Inflammatory macrophage treated with lipopolysaccharide for 1 hour (primary cell): ENCODE results near the gene CBL.
"Not testable (repeated sequence)": the region's sequence is repeated elsewhere in the genome, so short reads cannot be mapped to it uniquely, and the experiment has no call there.

Experiments
- DNase-seq, 2 donors: peaks; one replicate each; pipeline ENCODE4 v3.0.0-alpha.2; 2020 to 2022

The CBL gene

GRCh38 chr11:119218141-119218878, 12.2 kb downstream of the CBL start:
- DNase-seq: peak; percentile 16 to 40

- no peak for DNase-seq
Observed at GRCh38 chr11:119222308-119222707, 16.2 kb downstream of the CBL start.

DNA sequence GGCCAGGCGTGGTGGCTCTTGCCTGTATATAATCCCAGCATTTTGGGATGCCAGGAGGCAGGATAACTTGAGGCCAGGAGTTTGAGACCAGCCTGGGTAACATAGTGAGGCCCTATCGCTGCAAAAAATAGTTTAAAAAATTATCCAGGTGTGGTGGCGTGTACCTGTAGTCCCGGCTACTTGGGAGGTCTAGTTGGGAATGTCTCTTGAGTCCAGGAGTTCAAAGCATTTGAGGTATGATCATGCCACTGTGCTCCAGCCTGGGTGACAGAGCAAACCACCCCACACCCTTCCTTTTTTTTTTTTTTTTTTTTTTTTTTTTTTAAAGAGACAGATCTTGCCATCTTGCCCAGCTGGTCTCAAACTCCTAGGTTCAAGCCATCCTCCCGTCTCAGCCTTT, 16.8 kb downstream of the CBL start:
- no peak for DNase-seq

DNA sequence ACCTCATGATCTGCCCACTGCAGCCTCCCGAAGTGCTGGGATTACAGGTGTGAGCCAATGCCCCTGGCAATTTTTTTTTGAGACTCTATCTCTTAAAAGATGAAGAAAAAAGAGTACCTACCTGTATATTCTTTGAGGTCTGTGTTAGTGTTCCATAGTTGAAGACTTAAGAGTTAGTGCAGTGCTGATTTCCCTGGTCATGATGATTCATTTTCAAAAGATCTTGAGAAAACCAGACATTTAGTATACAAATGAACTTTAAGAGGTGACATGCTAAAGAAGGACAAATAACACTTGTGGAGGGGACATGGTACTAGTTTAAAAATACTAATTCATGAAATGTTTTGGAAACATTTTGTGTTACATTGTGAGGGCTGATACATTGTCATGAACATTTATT, 17.7 kb downstream of the CBL start:
- DNase-seq: no peak

DNA sequence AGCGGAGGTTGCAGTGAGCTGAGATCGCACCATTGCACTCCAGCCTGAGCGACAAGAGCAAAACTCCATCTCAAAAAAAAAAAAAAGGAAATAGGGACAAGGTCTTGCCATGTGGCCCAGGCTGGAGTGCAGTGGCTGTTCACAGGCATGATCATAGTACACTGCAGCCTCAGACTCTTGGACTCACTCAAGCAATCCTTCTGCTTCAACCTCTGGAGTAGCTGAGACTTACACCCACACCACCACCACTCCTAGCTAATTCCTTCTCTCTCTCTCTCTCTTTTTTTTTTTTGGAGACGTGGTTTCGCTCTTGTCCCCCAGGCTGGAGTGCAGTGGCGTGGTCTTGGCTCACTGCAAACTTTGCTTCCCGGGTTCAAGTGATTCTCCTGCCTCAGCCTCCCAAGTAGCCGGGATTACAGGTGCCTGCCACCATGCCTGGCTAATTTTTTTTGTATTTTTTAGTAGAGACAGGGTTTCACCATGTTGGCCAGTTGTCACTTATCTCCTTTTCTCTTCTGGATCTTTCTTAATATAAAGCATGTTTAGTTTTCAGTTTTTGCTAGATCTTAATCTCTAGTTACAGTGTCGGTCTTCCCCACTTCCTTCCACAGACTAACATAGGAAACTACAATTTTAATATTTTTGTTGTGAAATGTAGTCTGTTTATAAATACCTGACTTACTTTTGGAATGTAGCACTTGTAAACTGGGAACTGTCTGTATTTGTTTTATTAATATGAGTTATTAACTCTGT, 22.6 kb downstream of the CBL start:
- not testable (repeated sequence) for DNase-seq

GRCh38 chr11:119229288-119229672, 23.1 kb downstream of the CBL start:
- no peak for DNase-seq

DNA sequence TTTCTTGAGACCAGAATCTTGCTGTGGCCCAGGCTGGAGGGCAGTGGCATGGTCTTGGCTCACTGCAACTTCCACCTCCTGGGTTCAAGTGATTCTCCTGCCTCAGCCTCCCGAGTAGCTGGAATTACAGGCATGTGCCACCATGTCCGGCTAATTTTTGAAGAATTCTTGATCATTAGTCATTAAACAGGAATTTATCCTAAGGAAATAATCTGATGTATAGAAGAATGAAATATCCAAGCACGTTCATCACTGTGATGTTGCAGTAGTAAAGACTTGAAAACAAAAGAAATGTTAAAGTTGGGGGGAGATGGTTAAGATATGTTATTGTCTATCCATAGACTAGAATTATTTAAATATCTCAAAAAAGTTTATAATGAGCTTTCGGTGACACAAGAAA, 23.6 kb downstream of the CBL start:
- DNase-seq: no peak

- DNase-seq: no peak
Observed at GRCh38 chr11:119236490-119236889, 30.4 kb downstream of the CBL start.

DNA sequence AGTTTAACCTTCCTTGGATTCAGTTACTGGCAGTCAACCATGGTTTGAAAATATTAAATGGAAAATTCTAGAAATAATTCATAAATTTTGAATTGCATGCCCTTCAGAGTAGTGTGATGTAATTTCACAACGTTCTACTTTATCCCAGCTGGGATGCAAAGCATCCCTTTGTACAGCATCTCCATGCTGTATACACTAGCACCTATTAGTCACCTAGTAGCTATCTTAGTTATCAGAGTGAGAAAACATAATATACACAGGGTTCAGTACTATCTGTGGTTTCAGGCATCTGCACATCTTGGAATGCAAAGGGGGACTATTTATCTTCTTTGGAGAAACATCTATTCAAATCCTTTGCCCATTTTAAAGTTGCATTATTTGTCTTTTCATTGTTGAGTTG, 30.8 kb downstream of the CBL start:
- DNase-seq: no peak

DNA sequence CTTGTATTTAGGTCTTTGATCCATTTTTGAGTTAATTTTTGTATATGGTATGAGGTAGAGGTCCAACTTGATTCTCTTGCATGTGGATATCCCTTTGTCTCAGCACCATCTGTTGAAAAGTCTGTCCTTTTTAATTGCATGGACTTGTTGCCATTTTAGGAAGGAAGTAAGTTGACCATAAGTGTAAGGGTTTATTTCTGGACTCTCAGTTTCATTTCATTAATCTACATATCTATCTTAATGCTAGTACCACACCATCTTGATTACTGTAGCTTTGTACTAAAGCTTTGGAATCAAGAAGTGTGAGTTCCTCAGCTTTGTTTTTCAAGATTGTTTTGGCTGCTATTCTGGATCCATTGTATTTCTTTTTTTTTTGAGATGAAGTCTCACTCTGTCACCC, 31.4 kb downstream of the CBL start:
- no peak for DNase-seq

DNA sequence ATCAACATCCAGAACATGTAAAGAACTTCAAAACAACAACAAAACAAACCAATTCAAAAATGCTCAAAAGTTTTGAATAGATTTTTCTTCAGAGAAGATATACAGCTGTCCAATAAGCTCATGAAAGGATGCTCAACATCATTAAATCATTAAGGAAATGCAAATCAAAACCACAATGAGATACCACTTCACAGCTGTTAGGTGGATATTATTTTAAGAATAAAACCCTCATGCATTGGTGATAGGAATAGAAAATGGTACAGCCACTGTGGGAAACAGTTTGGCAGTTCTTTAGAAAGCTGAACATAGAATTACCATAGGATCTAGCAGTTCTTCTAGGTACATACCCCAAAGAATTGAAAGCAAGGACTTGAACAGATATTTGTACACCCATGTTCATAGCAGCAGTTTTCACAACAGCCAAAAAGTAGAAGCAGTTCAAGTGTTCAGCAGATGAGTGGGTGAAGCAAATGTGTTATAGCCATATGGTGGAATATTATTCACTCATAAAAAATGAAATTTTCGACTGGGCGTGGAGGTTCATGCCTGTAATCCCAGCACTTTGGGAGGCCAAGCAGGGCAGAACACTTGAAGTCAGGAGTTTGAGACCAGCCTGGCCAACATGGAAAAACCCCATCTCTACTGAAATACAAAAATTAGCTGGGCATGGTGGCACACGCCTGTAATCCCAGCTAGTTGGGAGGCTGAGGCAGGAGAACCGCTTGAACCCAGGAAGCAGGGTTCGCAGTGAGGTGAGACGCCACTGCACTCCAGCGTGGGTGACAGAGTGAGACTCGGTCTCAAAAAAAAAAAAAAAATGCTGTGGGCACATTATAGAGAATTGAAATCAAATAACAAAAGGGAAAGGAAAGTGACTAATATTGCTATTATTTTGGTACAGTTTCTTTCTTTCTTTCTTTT, 42.9 kb downstream of the CBL start:
- no peak for DNase-seq

DNA sequence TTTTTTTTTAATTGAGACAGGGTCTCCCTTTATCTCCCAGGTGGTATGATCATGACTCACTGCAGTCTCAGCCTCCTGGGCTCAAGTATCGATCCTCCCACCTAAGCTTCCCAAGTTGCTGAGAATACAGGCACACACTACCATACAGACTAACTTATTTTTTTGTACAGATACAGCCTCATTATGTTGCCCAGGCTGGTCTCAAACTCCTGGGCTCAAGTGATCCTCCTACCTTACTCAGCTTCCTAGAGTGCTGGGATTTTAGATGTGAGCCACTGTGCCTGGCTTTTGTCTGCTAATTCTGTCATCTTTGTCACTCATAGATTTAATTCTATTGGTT, 43.5 kb downstream of the CBL start:
- DNase-seq: no peak

DNA sequence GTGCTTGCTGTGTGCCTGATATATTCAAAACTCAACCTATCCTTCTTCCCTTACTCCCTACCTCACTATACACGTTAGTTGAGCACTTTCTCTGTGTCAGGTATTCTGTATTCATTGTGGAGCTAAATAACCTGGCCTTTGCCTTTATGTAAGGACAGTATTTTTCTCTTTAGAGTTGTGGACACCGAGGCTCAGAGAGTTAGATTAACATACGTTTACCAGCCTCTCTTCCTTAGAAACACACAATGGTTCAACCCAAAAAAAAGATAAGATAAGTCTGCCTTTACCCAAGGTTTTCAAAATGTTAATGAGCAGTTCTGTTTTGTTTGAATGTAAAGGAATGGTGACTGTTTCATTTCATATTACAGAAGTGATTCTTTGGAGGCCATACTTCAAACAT, 45.0 kb downstream of the CBL start:
- DNase-seq: no peak

DNA sequence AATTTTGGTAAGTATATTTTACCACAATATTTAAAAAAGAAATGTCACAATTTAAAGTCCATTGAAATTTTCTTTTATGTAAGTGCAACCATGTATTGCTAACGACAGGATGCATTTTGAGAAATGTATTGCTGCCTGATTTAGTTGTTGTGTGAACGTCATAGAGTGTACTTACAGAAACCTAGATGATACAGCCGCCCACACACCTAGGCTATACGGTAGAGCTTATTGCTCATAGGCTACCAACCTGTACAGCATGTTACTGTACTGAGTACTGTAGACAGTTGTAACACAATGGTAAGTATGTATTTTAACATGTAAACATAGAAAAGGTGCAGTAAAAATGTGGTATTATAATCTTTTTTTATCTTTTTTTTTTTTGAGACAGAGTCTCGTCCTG, 48.1 kb downstream of the CBL start:
- DNase-seq: no peak

- DNase-seq: no peak
Observed at GRCh38 chr11:119258180-119258579, 52.0 kb downstream of the CBL start.

- DNase-seq: peak in 1 of 2 donors; percentile 17
Observed at GRCh38 chr11:119258983-119259382, 52.8 kb downstream of the CBL start.

DNA sequence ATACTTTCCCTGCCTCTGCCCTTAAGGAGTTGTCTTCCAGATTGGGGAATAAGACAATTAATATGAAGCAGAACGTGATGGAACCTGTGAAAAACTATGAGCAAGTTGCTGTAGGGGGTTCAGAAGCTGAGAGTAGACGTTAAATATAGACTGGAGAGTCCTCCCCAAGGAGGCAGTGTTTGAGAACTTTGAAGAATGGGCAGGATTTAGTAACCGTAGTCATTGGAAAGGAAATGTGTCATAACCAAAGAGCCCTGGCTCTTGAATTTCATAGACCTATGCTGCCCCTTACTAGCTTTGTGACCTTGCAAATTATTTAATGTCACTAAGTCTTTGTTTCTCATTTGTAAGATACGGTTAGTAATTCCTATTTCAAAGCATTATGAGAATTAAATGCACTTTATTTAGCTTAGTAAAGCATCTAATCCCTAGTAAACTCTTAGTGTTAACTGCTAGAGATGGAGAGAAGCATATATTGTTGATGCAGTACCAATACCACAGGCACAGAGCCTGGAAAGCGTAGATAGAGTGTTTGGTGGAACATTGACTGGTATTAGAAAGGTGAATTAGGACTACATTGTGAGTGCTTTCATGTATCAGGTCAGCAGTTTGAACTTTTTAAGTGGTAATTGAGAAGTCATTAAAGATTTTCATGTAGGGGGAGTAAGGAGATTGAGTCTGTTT, 56.7 kb downstream of the CBL start:
- DNase-seq: peak in 1 of 2 donors; percentile 42

DNA sequence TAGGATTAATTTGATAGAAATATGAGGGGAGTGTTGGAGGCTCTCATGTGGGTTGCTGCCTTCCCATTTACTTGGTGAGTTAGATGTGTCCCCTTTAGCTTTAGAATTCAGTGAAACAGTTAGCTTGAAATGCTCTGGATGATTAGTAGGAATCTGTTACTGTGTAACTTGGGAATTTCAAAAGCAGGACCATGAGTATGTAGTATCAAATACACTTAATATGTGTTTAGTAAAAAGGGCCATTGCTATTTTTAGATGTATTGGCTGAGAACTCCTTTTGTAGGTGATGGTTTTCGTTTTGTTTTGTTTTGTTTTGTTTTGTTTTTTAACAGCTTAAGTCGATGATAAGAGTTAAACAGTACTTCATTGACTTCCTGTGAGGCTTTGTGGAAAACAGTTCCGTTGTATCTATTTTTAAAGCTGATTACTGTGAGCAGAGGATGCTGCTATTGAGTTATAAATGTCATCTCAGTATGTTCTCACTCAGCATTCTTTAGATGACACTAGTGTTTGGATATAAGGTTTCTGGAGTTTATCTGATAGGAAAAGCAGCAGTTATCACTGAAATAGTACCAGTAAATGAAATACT, 57.3 kb downstream of the CBL start:
- no peak for DNase-seq

GRCh38 chr11:119266063-119266462, 59.9 kb downstream of the CBL start:
- no peak for DNase-seq

- peak in 1 of 2 donors; percentile 25 for DNase-seq
Observed at GRCh38 chr11:119266517-119267255, 60.5 kb downstream of the CBL start.

DNA sequence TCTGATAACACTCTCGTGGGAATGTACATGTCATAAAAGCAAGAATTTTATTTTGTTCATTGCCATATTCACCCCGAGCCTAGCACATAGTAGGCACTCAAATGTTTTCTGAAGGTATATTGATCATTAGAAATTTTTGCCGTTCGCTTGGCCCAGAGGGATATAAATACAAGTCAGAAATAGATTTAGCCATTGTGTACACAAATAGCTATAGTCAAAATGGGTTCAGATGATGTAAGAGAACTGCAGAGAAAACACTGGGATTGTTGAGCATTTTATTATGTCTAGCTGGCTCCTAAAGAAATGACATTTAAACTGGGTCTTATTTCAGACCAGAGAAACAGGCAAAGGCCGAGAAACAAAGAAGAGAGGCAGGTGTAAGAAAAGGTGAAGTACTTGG, 61.5 kb downstream of the CBL start:
- no peak for DNase-seq

DNA sequence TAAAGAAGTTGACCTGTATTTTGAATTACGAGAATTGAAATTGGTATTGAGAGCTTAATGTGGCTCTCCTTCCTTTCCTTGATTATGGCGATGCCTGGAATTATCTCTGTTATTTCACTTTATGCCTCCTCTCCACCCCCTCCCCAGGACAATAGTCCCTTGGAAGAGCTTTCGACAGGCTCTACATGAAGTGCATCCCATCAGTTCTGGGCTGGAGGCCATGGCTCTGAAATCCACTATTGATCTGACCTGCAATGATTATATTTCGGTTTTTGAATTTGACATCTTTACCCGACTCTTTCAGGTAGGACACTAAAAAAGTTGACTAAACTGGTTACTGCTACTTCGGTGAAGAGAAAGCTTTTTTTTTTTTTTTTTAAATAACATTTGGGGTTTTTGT, 67.6 kb downstream of the CBL start:
- no peak for DNase-seq
